ENCODE results near the gene ABI1.
A peak's percentile ranks its signal among the peaks of the same experiment; 100 is the strongest.

ABI1 gene

GRCh38 chr10:26706936-26707335 is 153.8 kb downstream of the ABI1 start:
- no peak for DNase-seq

DNA sequence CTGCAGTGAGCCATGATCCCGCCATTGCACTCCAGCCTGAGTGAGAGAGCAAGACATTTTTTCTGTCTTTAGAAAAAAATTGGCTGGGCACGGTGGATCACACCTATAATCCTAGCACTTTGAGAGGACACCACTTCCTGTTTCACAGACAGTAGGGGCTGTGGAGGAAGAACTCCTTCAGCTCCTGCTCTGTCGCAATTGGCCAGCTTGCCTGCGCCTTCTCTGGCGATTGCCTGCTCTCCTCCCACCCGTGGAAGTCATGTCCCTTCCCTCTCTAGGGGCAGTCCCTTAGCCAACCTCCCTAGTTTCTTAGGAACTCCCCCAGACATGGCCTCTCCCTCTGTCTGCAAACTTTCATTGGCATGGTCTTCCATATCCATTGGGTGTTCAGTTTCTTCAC is 154.6 kb downstream of the ABI1 start:
- DNase-seq, result peak in 1 of 2 donors; percentile 26

- DNase-seq, result no peak
Measured at GRCh38 chr10:26703974-26704373, 156.8 kb downstream of the ABI1 start.

- DNase-seq, result no peak
Measured at GRCh38 chr10:26703096-26703495, 157.7 kb downstream of the ABI1 start.

- DNase-seq, result no peak
Measured at GRCh38 chr10:26700884-26701630, 159.7 kb downstream of the ABI1 start.

GRCh38 chr10:26699631-26700030 is 161.1 kb downstream of the ABI1 start:
- no peak for DNase-seq

DNA sequence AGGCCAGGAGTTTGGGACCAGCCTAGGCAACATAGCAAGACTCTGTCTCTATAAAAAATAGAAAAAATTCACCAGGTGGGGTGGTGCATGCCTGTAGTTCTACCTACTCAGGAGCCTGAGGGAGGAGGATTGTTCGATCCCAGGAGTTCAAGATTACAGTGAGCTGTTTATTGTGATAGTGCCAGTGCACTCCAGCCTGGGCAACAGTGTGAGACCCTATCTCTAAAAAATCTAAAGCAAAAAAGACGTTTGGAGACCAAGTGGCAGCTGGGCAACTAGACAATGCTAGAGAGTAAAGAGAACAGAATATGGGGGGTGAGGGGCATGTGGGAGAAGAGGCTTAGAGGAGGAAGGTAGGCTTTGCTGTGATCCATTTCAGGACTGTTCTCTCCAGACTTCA is 161.8 kb downstream of the ABI1 start:
- no peak for DNase-seq

DNA sequence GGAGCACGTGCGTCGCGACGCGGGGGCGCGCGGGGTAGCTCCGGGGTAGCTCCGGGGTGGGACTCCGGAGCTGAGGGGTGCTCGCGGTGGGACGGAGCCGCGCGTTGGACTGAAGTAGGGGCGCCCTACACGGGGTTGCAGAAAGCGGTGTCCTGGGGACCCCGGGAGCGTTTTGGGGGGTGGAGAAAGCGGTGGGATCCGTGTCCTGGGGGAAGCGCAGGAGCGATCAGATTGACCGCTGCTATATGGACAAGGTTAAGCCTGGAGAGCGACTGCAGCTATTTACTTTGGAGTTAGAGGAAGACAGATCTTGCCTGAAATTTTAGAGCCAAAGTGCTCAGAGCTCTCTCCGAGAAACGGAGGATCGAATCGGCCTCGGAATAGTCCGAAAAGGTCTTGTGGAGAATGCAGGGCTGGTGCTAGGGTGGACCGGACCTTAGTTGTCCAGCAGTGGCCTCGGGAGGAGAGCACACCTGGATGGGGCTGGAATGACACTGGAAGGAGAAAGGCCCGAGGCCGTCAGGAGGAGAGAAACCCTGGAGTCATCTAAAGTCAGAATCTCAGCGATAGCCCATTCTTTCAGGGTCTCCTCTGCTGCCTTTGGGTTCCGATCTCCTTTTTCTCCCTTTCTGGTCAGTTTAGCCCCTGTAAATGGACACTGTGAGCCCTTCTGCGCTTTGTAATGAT is 162.7 kb downstream of the ABI1 start:
- no peak for DNase-seq

DNA sequence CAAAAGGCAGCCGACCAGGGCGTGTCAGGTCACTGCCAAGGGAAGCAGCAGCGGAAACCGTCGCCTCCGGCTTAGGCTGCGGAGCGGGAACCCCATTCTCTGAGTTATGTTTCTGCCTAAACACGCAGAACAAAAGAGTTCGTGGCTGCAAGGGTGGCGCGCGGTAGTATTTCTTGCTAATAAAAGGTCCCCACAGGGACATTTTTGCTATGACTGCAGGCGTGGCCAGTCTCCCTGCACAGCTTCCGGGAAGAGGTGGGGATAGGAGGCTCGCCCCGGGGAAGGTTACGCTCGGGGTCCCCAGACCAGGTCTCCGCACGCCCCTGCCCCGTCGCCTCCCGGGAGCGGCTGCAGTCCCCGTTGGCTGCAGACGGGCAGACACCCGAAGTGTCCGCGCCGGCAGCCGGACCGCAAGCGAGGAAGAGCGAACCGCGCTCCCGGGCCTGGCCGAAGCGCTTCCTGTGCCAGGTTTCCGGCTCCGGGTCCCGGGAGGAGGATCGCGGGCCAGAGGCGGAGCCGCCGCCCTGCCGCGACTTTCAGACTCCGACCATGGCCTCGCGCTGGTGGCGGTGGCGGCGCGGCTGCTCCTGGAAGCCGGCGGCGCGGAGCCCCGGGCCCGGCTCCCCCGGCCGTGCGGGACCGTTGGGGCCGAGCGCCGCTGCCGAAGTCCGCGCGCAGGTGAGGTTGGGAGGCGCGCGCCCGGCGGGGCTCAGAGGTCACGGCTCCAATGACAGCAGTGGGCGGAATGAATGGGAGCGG is 163.4 kb downstream of the ABI1 start, which contains the start of gene PDSS1:
TSS of gene PDSS1 (plus strand) at position 539 of the 759 bp plus-strand sequence. CDS start at position 550, 11 bp downstream.
- DNase-seq, result peak; percentile 66 to 79

DNA sequence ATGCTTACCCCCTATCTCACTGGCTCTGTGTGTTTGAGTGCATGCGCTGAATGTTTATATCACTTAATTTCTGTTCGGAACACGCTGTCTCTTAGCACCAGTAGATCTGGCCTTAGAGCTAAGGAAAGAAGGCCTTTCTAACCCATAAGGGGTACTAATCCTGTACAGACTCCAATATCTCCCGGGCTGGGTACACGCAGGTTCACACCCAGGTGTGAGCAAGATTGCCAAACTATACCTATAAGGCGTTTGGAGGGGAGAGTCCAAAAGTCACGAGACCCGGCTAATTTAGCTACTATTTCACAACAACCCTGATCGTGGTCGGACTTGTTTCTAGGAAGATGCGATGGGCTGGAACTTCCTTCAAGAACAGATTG is 164.0 kb downstream of the ABI1 start:
- DNase-seq, result no peak

Data from CD4-positive, alpha-beta T cell treated with Interleukin-4 for 1 hour (primary cell).